Body of pancreas (tissue), 4 donors: ENCODE data around the gene LPCAT3. TPM values are rescaled to one million over a fixed set of nuclear protein-coding genes. Genes with fewer than 3 reads are reported as not detected.
A peak's percentile ranks its signal among the peaks of the same experiment; 100 is the strongest.

Experiments used
- ATAC-seq: fragments of 150-250 bp; one replicate; pipeline ENCODE4 v1.9.1; 2016
- DNase-seq, 4 donors: peaks; one replicate each; pipeline ENCODE4 v3.0.0-alpha.2; 2019
- H3K27ac ChIP-seq, 4 donors: fragments of 200-600 bp; sonication (generic); 1 replicate in 3 of 4; 2 replicates in 1 of 4; pipeline versions ENCODE4 v1.5.1 to v1.6.1; 2016 to 2019; ENCODE audit warnings: mild to moderate bottlenecking in 1 of 4, mixed read lengths in 1 of 4, moderate library complexity in 1 of 4
- H3K27me3 ChIP-seq, 2 donors: fragments of 200-600 bp; sonication (generic); one replicate each; pipeline ENCODE4 v1.6.0; 2016; ENCODE audit warnings: mild to moderate bottlenecking in 1 of 2
- H3K36me3 ChIP-seq, 2 donors: fragments of 200-600 bp; sonication (generic); replicated peaks in 1 of 2; 2 replicates each; pipeline ENCODE4 v1.5.1; 2016; ENCODE audit warnings: low read depth in 2 of 2; ENCODE audit not compliant: insufficient read depth in 1 of 2
- H3K4me1 ChIP-seq: fragments of 200-600 bp; sonication (generic); one replicate; pipeline ENCODE4 v1.6.0; 2016
- H3K4me3 ChIP-seq, 2 donors: fragments of 200-600 bp; sonication (generic); 1 replicate in 1 of 2; 2 replicates in 1 of 2; pipeline ENCODE4 v1.5.1; 2016 to 2019
- H3K9me3 ChIP-seq, 3 donors: fragments of 200-600 bp; sonication (generic); 1 replicate in 2 of 3; 2 replicates in 1 of 3; pipeline ENCODE4 v1.5.1; 2016
- POLR2A ChIP-seq, 3 donors: fragments of 450-650 bp; IDR thresholded peaks; one replicate each; pipeline ENCODE4 v1.6.1; 2016; ENCODE audit warnings: antibody characterized with exemption in 3 of 3, mild to moderate bottlenecking in 2 of 3
- WGBS, 2 donors: methylation state at CpG; one replicate each; pipeline ENCODE4 v1.1.5; 2017; 5-methylcytosine and 5-hydroxymethylcytosine counted together
- intact Hi-C: fragments of 100-400 bp; cut with DNase I; formaldehyde crosslinking; loops from one replicate; pipeline ENCODE4 v1.15.1; 2023
- total RNA-seq, 2 donors: library from RNA; depleted of rRNA; stranded (reverse); fragments of >200 nt; gene quantifications; one replicate each; pipeline ENCODE4 v1.1.0, GENCODE V29; 2016
- TF ChIP-seq, protein P1 (sequence below), 7 experiments: fragments of 450-650 bp in 4 of 7; fragments of 200-600 bp in 3 of 7; sonication (generic) in 3 of 7; IDR thresholded peaks; one replicate each; pipeline ENCODE4 v1.5.1; 2016 to 2019; ENCODE audit warnings: antibody characterized with exemption in 7 of 7

Gene LPCAT3
- total RNA-seq, 2 donors from 2014 or later = 21.5 to 39.6 TPM

GRCh38 chr12:6936194-6936635, 82.1 kb downstream of the LPCAT3 start:
- TF ChIP-seq, protein P1, sequence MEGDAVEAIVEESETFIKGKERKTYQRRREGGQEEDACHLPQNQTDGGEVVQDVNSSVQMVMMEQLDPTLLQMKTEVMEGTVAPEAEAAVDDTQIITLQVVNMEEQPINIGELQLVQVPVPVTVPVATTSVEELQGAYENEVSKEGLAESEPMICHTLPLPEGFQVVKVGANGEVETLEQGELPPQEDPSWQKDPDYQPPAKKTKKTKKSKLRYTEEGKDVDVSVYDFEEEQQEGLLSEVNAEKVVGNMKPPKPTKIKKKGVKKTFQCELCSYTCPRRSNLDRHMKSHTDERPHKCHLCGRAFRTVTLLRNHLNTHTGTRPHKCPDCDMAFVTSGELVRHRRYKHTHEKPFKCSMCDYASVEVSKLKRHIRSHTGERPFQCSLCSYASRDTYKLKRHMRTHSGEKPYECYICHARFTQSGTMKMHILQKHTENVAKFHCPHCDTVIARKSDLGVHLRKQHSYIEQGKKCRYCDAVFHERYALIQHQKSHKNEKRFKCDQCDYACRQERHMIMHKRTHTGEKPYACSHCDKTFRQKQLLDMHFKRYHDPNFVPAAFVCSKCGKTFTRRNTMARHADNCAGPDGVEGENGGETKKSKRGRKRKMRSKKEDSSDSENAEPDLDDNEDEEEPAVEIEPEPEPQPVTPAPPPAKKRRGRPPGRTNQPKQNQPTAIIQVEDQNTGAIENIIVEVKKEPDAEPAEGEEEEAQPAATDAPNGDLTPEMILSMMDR (IDR thresholded peaks at IDR 0.05) = no peak
- TF ChIP-seq POLR2A (IDR thresholded peaks at IDR 0.05) = no peak
- ATAC-seq (no peak), DNase-seq (no peak)
- Histone ChIP-seq H3K9me3 (no peaks in the 10 kb centered on the region), H3K27me3 (no peaks in the 10 kb centered on the region), H3K27ac (peak overlapping the region in 3 of 4 donors; percentile 83 to 96 (median 87)), H3K4me1 (peaks cover 37% of the 10 kb centered on the region), H3K36me3 (no peaks in the 10 kb centered on the region), H3K4me3 (no peak overlapping the region)
- WGBS, 2 donors = 92 to 93% methylated on average over 3 of the region's 3 CpGs
- intact Hi-C loops = no loop called here

GRCh38 chr12:6935371-6936193, 82.7 kb downstream of the LPCAT3 start:
- Histone ChIP-seq H3K9me3 (no peaks in the 10 kb centered on the region), H3K27me3 (no peaks in the 10 kb centered on the region), H3K36me3 (no peaks in the 10 kb centered on the region), H3K4me3 (no peak overlapping the region), H3K4me1 (peaks cover 37% of the 10 kb centered on the region), H3K27ac (peak overlapping the region in 1 of 4 donors; percentile 83)
- WGBS, 2 donors = 78 to 88% methylated on average over 13 of the region's 14 CpGs
- DNase-seq (no peak), ATAC-seq (no peak)
- TF ChIP-seq POLR2A (IDR thresholded peaks at IDR 0.05) = no peak
- TF ChIP-seq, protein P1 (IDR thresholded peaks at IDR 0.05) = no peak
- intact Hi-C loops = no loop called here

GRCh38 chr12:6934110-6934509, 84.2 kb downstream of the LPCAT3 start:
- H3K9me3 ChIP-seq = no peaks in the 10 kb centered on the region
- no peak for DNase-seq
- intact Hi-C loops = no loop called here
- no peak for ATAC-seq
- no peaks in the 10 kb centered on the region for H3K36me3 ChIP-seq
- 50 to 61% methylated on average over 8 of the region's 8 CpGs for WGBS, 2 donors
- peaks cover 50% of the 10 kb centered on the region for H3K4me1 ChIP-seq
- no peak for TF ChIP-seq POLR2A (IDR thresholded peaks at IDR 0.05)
- TF ChIP-seq, protein P1 (IDR thresholded peaks at IDR 0.05) = no peak
- no peak overlapping the region for H3K4me3 ChIP-seq
- no peaks in the 10 kb centered on the region for H3K27me3 ChIP-seq
- peak overlapping the region in 3 of 4 donors; percentile 2 to 46 (median 29) for H3K27ac ChIP-seq

DNA sequence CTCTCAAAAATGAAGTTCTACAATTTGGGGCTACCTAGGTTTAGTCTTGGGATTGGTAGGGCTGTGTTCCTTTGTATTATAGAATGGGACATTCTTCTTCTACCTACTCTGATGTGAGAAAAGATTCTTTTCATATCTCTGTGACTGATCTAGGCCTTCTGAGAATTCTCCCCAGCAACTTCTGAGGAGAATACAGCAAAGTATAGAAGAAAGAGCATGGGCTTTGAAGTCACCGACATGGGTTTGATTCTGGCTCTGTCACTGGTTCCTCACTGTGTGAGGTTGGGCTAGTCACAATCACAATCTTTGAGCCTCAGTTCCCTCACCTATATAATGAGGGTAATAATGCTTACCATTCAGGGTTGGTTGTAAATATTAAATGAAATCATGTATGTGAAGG, 85.5 kb downstream of the LPCAT3 start:
- ATAC-seq = no peak

More for the DNA sequence above, 85.5 kb downstream of the LPCAT3 start:
- H3K4me3 ChIP-seq = no peak overlapping the region
- intact Hi-C loops = no loop called here
- 48 to 78% methylated on average over 1 of the region's 1 CpG for WGBS, 2 donors
- TF ChIP-seq POLR2A (IDR thresholded peaks at IDR 0.05) = no peak
- TF ChIP-seq, protein P1 (IDR thresholded peaks at IDR 0.05) = no peak
- H3K27me3 ChIP-seq = no peaks in the 10 kb centered on the region
- H3K9me3 ChIP-seq = no peaks in the 10 kb centered on the region
- no peak overlapping the region for H3K27ac ChIP-seq
- H3K4me1 ChIP-seq = peaks cover 40% of the 10 kb centered on the region
- no peaks in the 10 kb centered on the region for H3K36me3 ChIP-seq
- no peak for DNase-seq
